ENCODE results near the gene KMO.
A peak's percentile ranks its signal among the peaks of the same experiment; 100 is the strongest.

KMO gene

DNA sequence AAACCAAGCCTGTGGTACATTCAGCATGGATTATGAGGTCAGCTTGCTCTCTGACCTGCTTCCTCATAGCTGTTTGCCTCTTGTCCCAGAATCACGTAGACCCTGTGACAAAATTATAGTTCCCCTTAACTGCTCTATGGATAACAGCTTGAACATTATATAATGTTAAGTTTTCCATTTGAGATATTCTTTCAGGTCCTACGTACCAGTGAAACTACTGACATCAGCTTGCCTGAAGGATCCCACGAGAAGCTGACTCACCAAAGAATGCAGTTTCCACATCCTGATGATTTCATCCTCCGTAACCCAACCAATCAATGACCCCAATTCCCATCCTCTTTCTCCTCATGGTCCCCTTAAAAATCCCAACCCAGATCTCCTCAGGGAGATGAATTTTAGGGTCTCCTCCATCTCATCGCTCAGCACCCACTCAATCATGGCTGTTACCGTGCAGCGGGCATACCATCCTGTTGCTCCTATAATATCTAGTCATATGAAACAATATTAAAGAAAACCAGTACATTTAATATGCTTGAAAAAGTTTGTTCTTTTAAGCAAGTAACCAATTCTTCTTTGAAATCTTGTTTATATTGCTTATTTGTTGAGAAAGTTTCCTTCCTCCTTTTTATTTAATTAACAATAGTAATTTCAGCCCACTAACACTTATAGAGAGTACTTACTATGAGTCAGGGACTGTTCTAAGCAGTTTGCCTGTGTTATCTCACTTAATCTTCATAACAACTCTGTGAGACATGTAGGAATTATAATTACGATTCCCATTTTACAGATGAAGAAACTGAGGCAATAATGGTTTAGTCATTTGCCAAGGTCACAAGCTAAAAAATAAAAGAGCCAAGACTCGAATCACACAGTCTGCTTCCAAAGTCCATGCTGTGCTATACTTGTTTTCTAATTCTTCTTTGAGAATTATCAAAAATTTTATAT, 80.6 kb downstream of the KMO start:
- no peak overlapping the region for H3K27ac ChIP-seq
- no peak for TF ChIP-seq ZFX (IDR thresholded peaks at IDR 0.05; ENCODE audit: borderline replicate concordance)
- TF ChIP-seq CTCF (IDR thresholded peaks at IDR 0.05), result no peak

DNA sequence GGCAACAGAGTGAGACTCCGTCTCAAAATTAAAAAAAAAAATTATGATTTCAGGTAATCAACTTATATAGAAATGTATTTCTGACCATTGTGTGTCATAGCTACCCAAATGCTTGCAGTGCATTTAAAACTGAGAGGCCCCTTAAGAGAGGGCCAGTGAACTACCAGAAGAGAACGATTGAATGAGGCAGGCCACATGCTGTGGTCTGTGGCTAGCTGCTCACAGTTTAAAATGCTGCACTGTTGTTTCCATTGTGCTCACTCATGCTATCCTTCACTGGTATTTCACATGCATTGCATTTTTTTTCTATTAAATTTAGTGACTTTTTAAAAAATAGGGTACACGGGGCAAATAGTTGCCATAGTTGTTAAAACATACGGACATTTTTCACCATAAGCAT, 82.0 kb downstream of the KMO start:
- no peak overlapping the region for H3K27ac ChIP-seq
- TF ChIP-seq CTCF (IDR thresholded peaks at IDR 0.05), result no peak
- TF ChIP-seq ZFX (IDR thresholded peaks at IDR 0.05; ENCODE audit: borderline replicate concordance), result no peak

DNA sequence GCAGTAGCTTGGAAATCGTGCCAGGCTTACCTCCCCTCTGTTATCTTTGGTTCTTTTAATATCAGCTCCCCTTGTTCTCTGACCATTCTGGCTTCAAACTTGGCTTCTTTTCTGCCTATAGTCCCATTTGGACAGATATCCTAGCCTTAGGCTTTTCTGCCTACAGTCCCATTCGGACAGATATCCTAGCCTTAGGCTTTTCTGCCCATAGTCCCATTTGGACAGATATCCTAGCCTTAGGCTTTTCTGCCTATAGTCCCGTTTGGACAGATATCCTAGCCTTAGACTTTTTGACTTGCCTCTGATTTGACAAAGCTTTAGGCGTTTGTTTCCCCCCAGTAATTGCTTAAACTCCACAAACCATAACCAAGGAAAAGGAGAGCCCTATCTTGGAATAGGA, 82.4 kb downstream of the KMO start:
- peak overlapping the region; percentile 69 for H3K27ac ChIP-seq
- no peak for TF ChIP-seq ZFX (IDR thresholded peaks at IDR 0.05; ENCODE audit: borderline replicate concordance)
- no peak for TF ChIP-seq CTCF (IDR thresholded peaks at IDR 0.05)

DNA sequence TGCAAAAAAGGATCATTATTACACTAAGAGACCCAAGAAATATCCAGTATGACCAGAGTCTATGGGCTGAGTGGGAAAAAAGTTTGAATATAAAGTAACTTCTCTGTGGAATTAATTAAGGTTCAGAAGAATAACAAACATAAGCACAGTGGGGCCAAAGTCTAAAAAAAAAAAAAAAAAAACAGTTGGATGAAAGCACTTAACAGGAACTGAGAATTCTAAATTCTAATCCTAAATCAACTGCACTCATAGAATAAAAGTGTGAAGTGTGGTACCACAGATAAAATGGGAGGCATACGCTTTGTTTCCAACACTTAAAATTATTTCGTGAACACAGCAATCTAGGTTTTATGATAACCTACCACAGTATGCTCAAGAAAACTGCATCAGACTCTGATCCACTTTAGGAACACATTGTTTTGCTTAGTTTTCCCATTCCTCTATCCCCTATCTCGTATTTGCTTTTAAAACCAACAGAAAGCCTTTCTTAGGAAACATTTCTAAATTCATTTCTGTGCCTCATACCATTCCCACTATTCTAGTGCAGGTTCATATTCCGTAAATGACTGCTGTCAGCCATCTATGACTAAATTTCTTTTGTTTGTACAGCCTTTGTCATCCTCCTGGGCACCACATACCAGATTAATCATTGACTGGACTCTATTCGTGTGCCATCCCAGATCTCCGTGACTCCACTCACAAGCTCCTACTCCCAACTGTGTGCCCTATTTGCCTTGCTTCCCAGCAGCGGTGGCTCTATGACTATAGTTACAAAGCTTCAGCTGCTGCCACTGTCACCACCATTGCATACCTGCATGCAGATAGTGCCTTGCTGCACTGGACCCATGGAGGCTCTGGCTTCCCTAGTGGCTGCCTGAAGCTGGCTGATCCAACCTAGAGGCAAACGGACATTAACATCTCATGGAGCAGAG, 83.1 kb downstream of the KMO start:
- peak overlapping the region; percentile 69 for H3K27ac ChIP-seq
- no peak for TF ChIP-seq ZFX (IDR thresholded peaks at IDR 0.05; ENCODE audit: borderline replicate concordance)
- 0 out of 2 replicates have a peak, but pooled peaks have one; percentile 5 for TF ChIP-seq CTCF (IDR thresholded peaks at IDR 0.05)

DNA sequence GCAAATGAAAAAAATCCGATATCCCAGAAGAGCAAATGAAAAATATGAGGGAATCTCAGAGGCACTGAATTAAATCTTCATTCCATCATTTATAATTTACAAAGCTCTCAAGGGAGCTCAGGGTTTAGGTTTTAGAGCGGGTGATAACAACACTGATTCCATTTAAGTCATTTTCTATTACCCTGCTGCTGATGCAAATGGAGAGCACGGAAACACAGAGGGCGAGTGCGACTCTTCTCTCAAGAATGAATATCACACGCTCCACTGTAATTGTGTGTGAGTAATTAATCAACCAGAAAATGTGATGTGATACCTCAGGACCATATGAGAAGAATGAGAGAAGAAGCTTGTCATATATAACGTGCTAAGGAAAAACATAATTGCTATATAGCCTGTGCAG, 85.2 kb downstream of the KMO start:
- no peak for TF ChIP-seq ZFX (IDR thresholded peaks at IDR 0.05; ENCODE audit: borderline replicate concordance)
- no peak for TF ChIP-seq CTCF (IDR thresholded peaks at IDR 0.05)
- H3K27ac ChIP-seq, result no peak overlapping the region

DNA sequence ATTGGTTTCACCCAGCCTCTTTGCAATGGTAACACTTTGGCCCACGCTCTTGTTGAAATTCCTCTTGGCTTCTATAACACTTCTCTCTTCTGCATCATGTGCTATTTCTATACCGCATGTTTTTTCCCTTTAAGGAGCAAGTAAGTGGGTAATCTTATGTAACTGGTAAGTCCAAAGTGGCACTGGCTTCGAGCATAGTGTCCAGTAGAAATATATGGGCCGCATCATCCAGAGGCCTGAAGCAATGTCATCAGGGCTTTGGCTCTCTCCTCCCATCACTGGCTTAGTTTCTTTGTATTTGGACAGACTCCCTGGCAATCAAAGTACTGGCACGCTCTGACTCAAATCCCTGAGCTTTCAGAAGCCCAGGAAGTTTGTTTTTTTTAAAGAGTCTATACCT, 90.5 kb downstream of the KMO start:
- H3K27ac ChIP-seq, result no peak overlapping the region
- TF ChIP-seq CTCF (IDR thresholded peaks at IDR 0.05) (no peak), ZFX (IDR thresholded peaks at IDR 0.05; ENCODE audit: borderline replicate concordance) (no peak)

All from 22Rv1 (cell line).